NCI-H82 treated with DMSO at 0.1 percent for 48 hours (cell line): ENCODE data around the gene THRA.

Experiments
- DNase-seq: peaks from one replicate; lab custom pipeline; 2025; ENCODE audit not compliant: unreplicated experiment; lab: John Stamatoyannopoulos, UW

Gene THRA

GRCh38 chr17:40098846-40099618, 36.3 kb downstream of the THRA start:
- peak; percentile 95 for DNase-seq

DNA sequence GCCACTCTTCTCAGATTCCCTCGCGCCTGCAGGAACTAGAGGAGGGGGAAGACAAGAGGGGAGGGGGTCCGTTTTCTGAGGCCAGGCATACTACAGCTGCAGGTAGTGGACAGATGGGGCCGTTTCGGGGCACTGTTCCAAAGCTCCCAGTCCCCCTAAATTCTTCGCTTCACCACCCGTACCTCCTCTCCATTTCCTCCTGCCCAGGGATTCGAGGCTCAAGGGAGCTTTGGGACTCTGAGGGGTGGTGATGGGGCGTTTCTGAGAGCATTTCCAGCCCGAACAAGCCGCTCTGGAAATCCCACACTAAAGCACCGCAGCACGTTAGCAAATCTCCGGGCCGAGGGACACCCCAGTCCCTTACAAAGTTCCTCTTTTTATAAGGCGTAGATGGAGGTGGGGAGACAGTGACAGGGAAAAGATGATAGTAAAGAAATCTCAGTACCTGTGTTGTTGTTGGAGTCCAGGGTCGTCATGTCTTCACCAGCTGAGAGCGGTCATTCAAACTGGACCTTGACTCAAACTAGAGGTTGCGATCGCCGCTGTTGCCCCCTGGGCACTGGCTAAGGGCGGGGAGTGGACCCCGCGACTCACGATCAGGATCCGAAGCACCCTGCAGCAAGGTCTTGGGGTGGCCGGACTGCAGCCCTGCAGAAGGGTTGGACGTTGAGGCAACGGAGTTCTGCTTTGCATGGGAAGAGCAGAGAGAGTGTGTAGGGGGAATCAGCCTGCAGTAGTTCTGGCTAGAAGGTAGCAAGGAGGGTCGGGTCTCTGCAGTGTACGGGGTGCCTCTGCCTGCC, 37.1 kb downstream of the THRA start:
- no peak for DNase-seq

GRCh38 chr17:40100419-40100668, 37.6 kb downstream of the THRA start, which contains the start of gene NR1D1:
Gene NR1D1 (minus strand): TSS chr17:40100589. CDS start chr17:40100094, 495 bp downstream.
- no peak for DNase-seq

GRCh38 chr17:40100669-40101366, 38.1 kb downstream of the THRA start:
- peak; percentile 89 for DNase-seq

GRCh38 chr17:40101367-40102210, 38.8 kb downstream of the THRA start:
- DNase-seq: no peak

- no peak for DNase-seq
Observed at GRCh38 chr17:40103071-40103661, 40.4 kb downstream of the THRA start.

- DNase-seq: no peak
Observed at GRCh38 chr17:40103688-40104087, 40.9 kb downstream of the THRA start.

GRCh38 chr17:40104594-40105486, 42.1 kb downstream of the THRA start:
- DNase-seq: no peak

DNA sequence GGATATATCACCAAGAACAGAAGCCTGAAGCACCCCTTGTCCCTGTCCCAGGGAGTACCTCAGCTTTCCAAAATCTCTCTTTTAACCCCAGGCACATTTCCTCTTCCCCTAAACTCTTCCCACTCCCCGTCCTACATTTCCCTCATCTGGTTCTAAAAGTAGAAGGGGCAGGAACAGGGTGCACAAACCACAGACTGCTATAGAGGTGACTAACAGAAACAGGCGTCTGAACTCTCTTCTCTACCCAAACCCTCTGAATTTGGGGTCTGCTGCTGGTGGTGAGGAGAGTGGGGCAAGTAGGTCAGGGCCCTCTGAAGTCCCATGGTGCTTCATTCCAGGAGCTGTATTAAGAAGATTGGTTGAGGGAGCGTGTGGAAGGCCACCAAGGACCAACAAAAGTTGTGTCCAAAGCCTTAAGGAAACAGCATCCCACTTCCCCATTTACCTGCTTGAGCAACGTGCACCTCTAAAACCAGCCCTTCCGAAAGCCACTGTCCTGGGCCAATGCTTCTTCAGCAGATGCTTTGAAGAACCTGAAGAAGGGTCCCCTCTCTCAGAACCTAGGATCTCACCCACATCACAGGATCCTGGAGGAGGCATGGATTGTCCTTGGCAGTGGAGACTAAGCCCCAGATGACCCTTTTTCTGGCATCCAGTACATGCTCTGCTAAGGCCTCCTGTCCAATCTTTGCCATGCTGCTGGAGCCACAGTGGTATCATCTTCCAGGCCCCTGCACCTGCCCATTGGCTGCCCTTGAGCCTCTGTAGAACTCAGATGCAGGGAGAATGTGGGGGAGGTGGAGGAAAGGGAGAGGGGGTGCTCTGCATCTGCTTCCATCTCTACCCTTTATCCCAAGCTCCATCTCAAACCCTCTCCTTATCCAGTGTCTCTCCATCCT, 43.3 kb downstream of the THRA start:
- DNase-seq: no peak

GRCh38 chr17:40106760-40107521, 44.2 kb downstream of the THRA start:
- no peak for DNase-seq

DNA sequence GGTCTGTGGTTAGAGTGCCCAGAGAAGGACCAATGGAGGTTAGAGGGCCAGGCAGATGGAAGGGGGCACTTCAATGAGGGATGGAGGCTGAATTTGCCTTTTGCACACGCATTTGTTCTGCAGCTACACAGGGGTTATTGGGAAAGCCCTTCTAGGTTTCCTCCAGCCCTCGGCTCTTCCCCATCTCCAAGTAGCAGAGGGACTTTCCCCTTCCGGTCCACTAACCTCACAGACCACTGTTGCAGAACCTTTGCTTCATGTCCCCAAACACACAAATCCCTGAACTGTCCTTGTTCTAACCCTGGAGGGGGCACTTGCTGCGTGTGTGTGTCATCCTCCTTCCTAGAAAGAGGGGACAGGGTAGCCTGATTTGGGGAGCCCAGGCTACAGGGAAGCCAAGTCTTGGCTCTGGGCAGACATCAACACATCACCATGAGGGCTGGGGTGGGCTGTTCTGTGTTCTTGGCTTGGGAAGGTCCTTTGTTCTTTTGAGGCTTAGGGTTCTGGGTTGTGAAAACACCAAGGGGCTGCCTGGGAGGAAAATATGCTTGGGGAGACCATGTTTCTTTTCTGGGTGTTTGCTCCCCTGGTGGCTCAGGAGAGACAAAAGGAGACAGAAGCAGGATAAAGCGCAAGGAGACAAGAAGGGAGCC, 44.9 kb downstream of the THRA start:
- DNase-seq: no peak

- no peak for DNase-seq
Observed at GRCh38 chr17:40108970-40109824, 46.4 kb downstream of the THRA start.

DNA sequence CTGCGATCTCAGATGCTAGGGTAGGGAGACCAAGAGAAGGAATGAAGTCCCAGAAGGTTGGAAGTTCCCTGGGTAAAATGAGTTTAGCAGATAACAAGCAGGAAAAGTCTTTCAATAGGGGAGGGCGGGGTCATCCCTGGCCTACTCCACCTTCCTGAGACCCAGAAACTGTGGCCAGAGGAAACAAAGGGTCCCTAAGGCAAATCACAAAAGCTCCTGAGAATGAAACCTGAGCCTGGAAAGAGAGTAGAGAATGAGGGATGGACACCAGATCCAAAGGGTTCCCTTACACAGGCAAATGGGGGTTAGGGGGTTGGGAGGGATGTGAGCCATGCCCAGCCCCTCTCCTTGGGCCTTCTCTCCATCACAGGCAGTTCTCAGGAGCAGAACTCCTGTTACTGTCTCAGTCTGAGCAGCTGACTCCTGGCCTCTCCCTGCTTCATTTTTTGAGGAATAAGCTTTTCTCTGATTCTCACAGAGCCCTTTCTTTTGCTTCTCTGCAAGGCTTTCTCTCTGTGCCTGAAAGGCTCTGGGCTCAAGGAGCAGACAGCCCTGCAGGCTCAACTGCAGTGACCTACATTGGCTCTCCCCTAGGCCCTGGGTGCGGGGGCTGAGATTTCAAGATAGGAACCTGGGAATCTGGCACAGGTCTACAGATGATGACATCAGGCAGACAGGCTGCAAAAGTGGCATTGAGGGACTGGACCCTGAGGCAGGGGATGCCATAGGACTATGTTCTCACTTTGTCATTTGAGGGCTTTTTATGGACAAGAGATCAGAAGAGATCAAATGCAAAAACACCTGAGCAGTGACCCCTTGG, 47.5 kb downstream of the THRA start:
- DNase-seq: no peak

GRCh38 chr17:40111221-40112128, 48.7 kb downstream of the THRA start:
- DNase-seq: peak; percentile 94
